ENCODE results near the gene KBTBD4. TPM values are rescaled to one million over a fixed set of nuclear protein-coding genes. Genes with fewer than 3 reads are reported as not detected.
A peak's percentile ranks its signal among the peaks of the same experiment; 100 is the strongest.

The KBTBD4 gene
- total and polyA plus RNA-seq, 2 of the 8 experiments (the other 6 are each of a cell fraction or from before 2014, with no cell fraction given): 12.0 to 19.5 TPM

DNA sequence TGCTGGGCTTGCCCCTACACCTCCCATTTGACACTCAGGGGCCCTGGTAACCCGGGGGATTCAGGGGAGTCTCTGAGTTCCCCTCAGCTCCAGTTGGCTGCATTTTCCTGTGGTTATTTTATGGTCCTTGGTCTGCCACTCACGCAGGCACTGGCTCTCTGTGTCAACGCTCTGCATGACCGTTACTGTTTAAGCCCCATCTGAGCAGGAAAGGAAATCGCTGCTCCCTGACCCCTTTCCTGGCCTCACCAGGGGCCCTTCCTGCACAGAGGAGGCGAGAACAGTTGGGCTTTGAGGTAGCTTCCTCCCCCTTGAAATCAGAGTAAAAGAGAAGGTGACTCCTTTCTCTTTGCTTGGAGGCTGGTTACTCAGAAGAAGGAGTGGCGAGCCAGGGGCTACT is 13.0 kb upstream of the KBTBD4 start:
- Histone ChIP-seq H4K20me1 (replicated peaks in 1 of 2; ENCODE audit: control insufficient read depth in 1 of 2, insufficient read depth in 2 of 2, low read length in 2 of 2) (no peaks in the 10 kb centered on the region), H3K23me2 (ENCODE audit: low read depth, low read length) (peaks cover 2% of the 10 kb centered on the region; the same call in 1 of the 2 replicates), H2AK5ac (ENCODE audit: low read depth, low read length) (no peak overlapping the region), H3K27ac (ENCODE audit: low read depth, low read length) (no peak overlapping the region), H2BK15ac (ENCODE audit: low read length) (no peak overlapping the region), H3K18ac (ENCODE audit: extremely low read depth, low read length) (no peak overlapping the region), H4K5ac (ENCODE audit: insufficient read length, low read depth, low read length) (no peak overlapping the region), H3K79me2 (ENCODE audit: control insufficient read depth in 1 of 2, insufficient read depth in 2 of 2, low read length in 2 of 2) (no peaks in the 10 kb centered on the region), H4K91ac (replicated peaks; ENCODE audit: insufficient read length, low read length) (no peak overlapping the region), H3K79me1 (ENCODE audit: low read depth, low read length) (no peaks in the 10 kb centered on the region), H3K36me3 (ENCODE audit: control insufficient read depth in 2 of 4, insufficient read depth in 4 of 4, low read length in 3 of 4) (no peaks in the 10 kb centered on the region), H3K9ac (replicated peaks in 1 of 4; ENCODE audit: extremely low read depth in 1 of 4, low read depth in 3 of 4, low read length in 3 of 4) (no peak overlapping the region), H2BK5ac (ENCODE audit: low read depth, low read length) (no peak overlapping the region), H4K8ac (ENCODE audit: extremely low read depth, insufficient read depth, low read length) (no peak overlapping the region; the same call in 1 of the 2 replicates), H3K9me3 (ENCODE audit: insufficient read depth in 2 of 2, low read depth in 1 of 2, low read length in 1 of 2) (no peaks in the 10 kb centered on the region), H2BK20ac (ENCODE audit: low read length) (no peak overlapping the region), H3K14ac (ENCODE audit: insufficient read length) (no peak overlapping the region), H3K27me3 (replicated peaks in 1 of 4; ENCODE audit: control insufficient read depth in 3 of 4, extremely low read depth in 1 of 4, insufficient read depth in 3 of 4, low read length in 3 of 4) (peaks cover 0 to 32% (median 26%) of the 10 kb centered on the region in 4 experiments; a peak in 6 of 7 replicates), H2AFZ (ENCODE audit: low read length) (no peak overlapping the region), H2BK120ac (replicated peaks; ENCODE audit: low read depth, low read length) (no peak overlapping the region), H3K4me3 (ENCODE audit: extremely low read depth in 1 of 4, insufficient read depth in 2 of 4, low read depth in 3 of 4, low read length in 4 of 4) (no peak overlapping the region), H3K23ac (ENCODE audit: insufficient read length) (no peak overlapping the region), H2BK12ac (ENCODE audit: low read depth, low read length) (0 out of 2 replicates have a peak overlapping the region, but pooled peaks have one; percentile 28), H3K4ac (replicated peaks; ENCODE audit: insufficient read length, low read depth, low read length) (no peak overlapping the region), H3K56ac (replicated peaks; ENCODE audit: insufficient read length, low read depth, low read length) (no peak overlapping the region), H3K4me2 (ENCODE audit: insufficient read depth in 1 of 2, low read depth in 2 of 2, low read length in 2 of 2) (no peak overlapping the region; a peak in 1 of 4 replicates), H3K4me1 (replicated peaks in 1 of 4; ENCODE audit: control insufficient read depth in 3 of 4, insufficient read depth in 4 of 4, low read length in 3 of 4) (peaks cover 3 to 8% (median 4%) of the 10 kb centered on the region in 4 experiments; a peak in 6 of 7 replicates)
- ChIA-PET POLR2A (ENCODE audit: partially characterized antibody) (interaction anchor here (0.9 to 5.1 kb wide), 6 partner anchors 11 to 40 kb away, joined by 3 to 42 read pairs (median 8); partner anchors contain the start of genes KBTBD4, NDUFS3 and PTPMT1), CTCF (ENCODE audit: partially characterized antibody) (interaction anchor here (1.1 to 2.8 kb wide), 4 partner anchors 25 to 179 kb away, joined by 3 to 8 read pairs (median 4); no protein-coding TSS in a partner anchor)
- FAIRE-seq (no peak), DNase-seq (ENCODE audit: low read depth in 1 of 2, low spot score in 2 of 2) (no peak)
- 64% methylated on average over 7 of the region's 7 CpGs; no CpG with 5 or more reads in 1 of the 2 experiments for WGBS, 2 experiments (ENCODE audit: extremely low coverage in 1 of 2, insufficient coverage in 1 of 2, insufficient read length in 1 of 2, insufficient replicate concordance in 2 of 2, low coverage in 1 of 2, low lambda C conversion rate in 2 of 2, missing lambda C conversion rate in 1 of 2)
- TF ChIP-seq BACH1 (IDR thresholded peaks at IDR 0.05; ENCODE audit: low read length) (no peak), GTF2F1 (IDR thresholded peaks at IDR 0.05; ENCODE audit: borderline replicate concordance, low read depth, low read length) (no peak), POU5F1 (IDR thresholded peaks at IDR 0.05; ENCODE audit: low read depth, low read length) (no peak), BCL11A (IDR thresholded peaks at IDR 0.05; ENCODE audit: low read depth in 2 of 2, low read length in 2 of 2) (no peak), RAD21 (IDR thresholded peaks at IDR 0.05 in 1 of 2, conservative IDR thresholded peaks at IDR 0.05 in 1 of 2; ENCODE audit: low read depth in 2 of 2, low read length in 2 of 2) (no peak), KDM4A (IDR thresholded peaks at IDR 0.05; ENCODE audit: low read depth, low read length, severe bottlenecking) (no peak), NRF1 (IDR thresholded peaks at IDR 0.05; ENCODE audit: low read depth, low read length) (no peak), POLR2AphosphoS5 (IDR thresholded peaks at IDR 0.05; ENCODE audit: low read depth, low read length) (no peak), JUND (IDR thresholded peaks at IDR 0.05; ENCODE audit: low read length) (no peak)
- TF ChIP-seq, protein P1, sequence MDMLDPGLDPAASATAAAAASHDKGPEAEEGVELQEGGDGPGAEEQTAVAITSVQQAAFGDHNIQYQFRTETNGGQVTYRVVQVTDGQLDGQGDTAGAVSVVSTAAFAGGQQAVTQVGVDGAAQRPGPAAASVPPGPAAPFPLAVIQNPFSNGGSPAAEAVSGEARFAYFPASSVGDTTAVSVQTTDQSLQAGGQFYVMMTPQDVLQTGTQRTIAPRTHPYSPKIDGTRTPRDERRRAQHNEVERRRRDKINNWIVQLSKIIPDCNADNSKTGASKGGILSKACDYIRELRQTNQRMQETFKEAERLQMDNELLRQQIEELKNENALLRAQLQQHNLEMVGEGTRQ (IDR thresholded peaks at IDR 0.05; ENCODE audit: low read length): no peak
- TF ChIP-seq, protein P2, sequence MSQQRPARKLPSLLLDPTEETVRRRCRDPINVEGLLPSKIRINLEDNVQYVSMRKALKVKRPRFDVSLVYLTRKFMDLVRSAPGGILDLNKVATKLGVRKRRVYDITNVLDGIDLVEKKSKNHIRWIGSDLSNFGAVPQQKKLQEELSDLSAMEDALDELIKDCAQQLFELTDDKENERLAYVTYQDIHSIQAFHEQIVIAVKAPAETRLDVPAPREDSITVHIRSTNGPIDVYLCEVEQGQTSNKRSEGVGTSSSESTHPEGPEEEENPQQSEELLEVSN (IDR thresholded peaks at IDR 0.05): no peak
